Activated CD4-positive, alpha-beta memory T cell treated with anti-CD3 and anti-CD28 coated beads, Interleukin-2, amount 10 ng/mL, durations not matched to agents 7 days and 5 days (primary cell): ENCODE results near the gene SPRED3. TPM values are rescaled to one million over a fixed set of nuclear protein-coding genes. Genes with fewer than 3 reads are reported as not detected.
A peak's percentile ranks its signal among the peaks of the same experiment; 100 is the strongest.

Experiments used
- CTCF ChIA-PET: fragments of 350-600 bp; sonication (Branson Sonifier 250); formaldehyde crosslinking; loops from one replicate; lab custom pipeline; 2021; ENCODE audit warnings: antibody characterized with exemption, inconsistent platforms; lab: Charles Lee
- POLR2A ChIA-PET: fragments of 350-600 bp; sonication (Branson Sonifier 250); formaldehyde crosslinking; loops from one replicate; lab custom pipeline; 2021; ENCODE audit warnings: antibody characterized with exemption; lab: Charles Lee
- DNase-seq: peaks from one replicate; pipeline ENCODE4 v3.0.0-alpha.2; 2020
- H3K27ac Mint-ChIP-seq: one replicate; pipeline ENCODE4 v1.8.0; 2021; ENCODE audit warnings: mild to moderate bottlenecking, mixed read lengths
- H3K27me3 Mint-ChIP-seq: one replicate; pipeline ENCODE4 v1.8.0; 2021; ENCODE audit warnings: mixed read lengths
- H3K36me3 Mint-ChIP-seq: one replicate; pipeline ENCODE4 v1.8.0; 2021; ENCODE audit warnings: low read depth, mixed read lengths
- H3K4me1 Mint-ChIP-seq: one replicate; pipeline ENCODE4 v1.8.0; 2021; ENCODE audit warnings: mixed read lengths
- H3K4me3 Mint-ChIP-seq: one replicate; pipeline ENCODE4 v1.8.0; 2021; ENCODE audit warnings: mild to moderate bottlenecking, mixed read lengths
- H3K9me3 Mint-ChIP-seq: one replicate; pipeline ENCODE4 v1.8.0; 2021; ENCODE audit warnings: mixed read lengths
- total RNA-seq, 2 experiments: library from RNA; stranded (reverse); gene quantifications; one replicate each; pipeline ENCODE4 v1.2.3, GENCODE V29; 2021

Gene SPRED3
- total RNA-seq, 2 experiments from 2014 or later, result 2.1 to 3.8 TPM

DNA sequence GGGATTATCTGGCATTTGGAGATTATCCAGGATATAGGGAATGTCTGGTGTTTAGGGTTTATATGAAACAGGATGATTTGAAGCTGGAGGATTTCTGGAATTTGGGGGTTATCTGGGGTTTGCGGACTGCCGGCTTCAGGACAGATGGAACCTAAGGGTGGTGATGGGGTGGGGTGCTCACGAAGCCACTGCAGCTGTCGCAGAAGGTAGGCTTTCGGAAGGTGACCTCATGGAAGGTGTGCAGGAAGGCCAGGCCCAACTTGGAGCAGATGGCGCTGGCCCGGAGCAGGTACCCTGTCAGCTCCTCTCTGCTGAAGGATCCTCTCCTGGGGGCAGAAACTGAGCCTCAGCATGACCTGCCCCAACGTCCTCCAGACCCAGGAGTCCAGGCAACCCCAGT lies 24.0 kb downstream of the SPRED3 start:
- no peak for DNase-seq
- Mint-ChIP-seq H3K4me1 (peaks cover 11% of the 10 kb centered on the region), H3K36me3 (peaks cover 42% of the 10 kb centered on the region), H3K9me3 (no peaks in the 10 kb centered on the region), H3K4me3 (no peak overlapping the region), H3K27ac (no peak overlapping the region), H3K27me3 (no peaks in the 10 kb centered on the region)
- ChIA-PET POLR2A (interaction anchor here (1.6 kb wide), 1 partner anchor 10 kb away, joined by 4 read pairs; the partner anchor contains the start of gene FAM98C), CTCF (interaction anchor here (2.9 kb wide), 1 partner anchor 9 kb away, joined by 16 read pairs; the partner anchor contains the start of gene FAM98C)

DNA sequence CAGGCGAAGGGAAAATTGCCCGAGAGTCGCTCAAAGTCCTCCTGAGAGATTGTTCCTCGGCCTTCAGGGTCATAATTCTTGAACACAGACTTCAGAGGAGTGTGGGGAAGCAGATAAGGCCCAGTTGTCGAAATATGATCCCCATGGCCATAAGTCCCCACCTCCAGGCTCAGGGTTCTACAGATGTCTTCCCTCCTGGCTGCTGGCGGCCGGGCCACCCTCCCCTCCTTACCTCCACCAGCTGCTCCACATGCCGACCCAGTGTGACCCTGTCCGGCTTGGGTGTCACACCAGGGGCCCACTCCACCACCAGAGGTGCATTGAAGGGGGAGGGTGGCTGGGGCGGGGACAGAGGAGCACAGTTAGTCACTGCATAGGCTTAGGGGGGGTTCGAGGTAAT lies 24.5 kb downstream of the SPRED3 start:
- DNase-seq, result no peak
- H3K27me3 Mint-ChIP-seq, result no peaks in the 10 kb centered on the region
- H3K4me3 Mint-ChIP-seq, result no peak overlapping the region
- no peak overlapping the region for H3K27ac Mint-ChIP-seq
- POLR2A ChIA-PET, result interaction anchor here (1.6 kb wide), 1 partner anchor 10 kb away, joined by 4 read pairs; the partner anchor contains the start of gene FAM98C
- H3K9me3 Mint-ChIP-seq, result no peaks in the 10 kb centered on the region
- CTCF ChIA-PET, result interaction anchor here (2.9 kb wide), 1 partner anchor 10 kb away, joined by 16 read pairs; the partner anchor contains the start of gene FAM98C
- peaks cover 16% of the 10 kb centered on the region for H3K4me1 Mint-ChIP-seq
- H3K36me3 Mint-ChIP-seq, result peaks cover 39% of the 10 kb centered on the region

DNA sequence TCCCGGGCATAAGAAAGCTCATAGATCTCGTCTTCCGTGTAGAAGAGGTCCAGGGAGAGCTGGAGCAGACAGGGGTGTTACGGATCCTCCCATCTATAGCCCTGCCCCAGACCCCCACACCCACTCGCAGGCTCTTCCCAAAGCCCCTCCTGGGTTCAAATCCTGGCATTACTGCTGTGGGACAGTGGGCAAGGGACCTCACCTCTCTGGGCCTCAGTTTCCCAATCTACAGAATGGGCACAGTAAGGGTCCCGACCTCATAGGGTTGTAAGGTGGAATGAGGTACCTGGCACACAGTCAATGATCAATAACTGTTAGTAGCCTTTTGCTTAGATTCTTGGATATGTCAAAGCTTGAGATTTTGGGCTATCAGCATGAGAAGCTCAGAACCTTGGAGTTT lies 24.9 kb downstream of the SPRED3 start:
- ChIA-PET POLR2A (interaction anchor here (0.9 kb wide), 1 partner anchor 17 kb away, joined by 4 read pairs; no protein-coding TSS in a partner anchor), CTCF (interaction anchor here (2.9 kb wide), 1 partner anchor 10 kb away, joined by 16 read pairs; the partner anchor contains the start of gene FAM98C)
- Mint-ChIP-seq H3K4me1 (peaks cover 20% of the 10 kb centered on the region), H3K4me3 (no peak overlapping the region), H3K9me3 (no peaks in the 10 kb centered on the region), H3K27me3 (no peaks in the 10 kb centered on the region), H3K36me3 (peaks cover 37% of the 10 kb centered on the region), H3K27ac (no peak overlapping the region)
- no peak for DNase-seq

DNA sequence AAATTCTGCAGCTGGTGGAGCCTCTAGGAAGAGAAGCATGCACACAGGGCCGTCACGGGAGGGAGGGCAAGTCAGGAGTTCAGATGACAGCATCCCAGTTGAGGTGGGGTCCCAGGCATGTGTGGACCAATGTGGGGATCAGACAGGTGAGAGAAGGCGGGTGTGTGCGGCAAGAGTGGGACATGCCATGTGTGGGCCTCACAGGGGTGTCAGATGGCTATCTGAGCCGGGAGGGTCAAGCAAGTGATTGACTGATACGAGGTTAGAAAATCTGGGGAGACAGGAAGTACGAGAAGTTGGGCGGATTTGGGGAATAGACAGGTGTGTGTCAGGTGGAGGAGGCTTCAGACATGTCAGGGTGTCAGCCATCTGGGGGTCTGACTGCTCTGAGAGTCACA lies 28.6 kb downstream of the SPRED3 start:
- Mint-ChIP-seq H3K4me3 (peak overlapping the region; percentile 72), H3K27ac (peak overlapping the region; percentile 82), H3K4me1 (peaks cover 30% of the 10 kb centered on the region), H3K27me3 (no peaks in the 10 kb centered on the region), H3K9me3 (no peaks in the 10 kb centered on the region), H3K36me3 (peaks cover 21% of the 10 kb centered on the region)
- ChIA-PET CTCF (interaction anchor here (0.9 kb wide), 1 partner anchor 14 kb away, joined by 5 read pairs; the partner anchor contains the start of gene FAM98C), POLR2A (interaction anchor here (1.5 to 1.6 kb wide), 2 partner anchors 9 to 14 kb away, joined by 5 to 9 read pairs; partner anchors contain the start of genes FAM98C and RASGRP4)
- no peak for DNase-seq

DNA sequence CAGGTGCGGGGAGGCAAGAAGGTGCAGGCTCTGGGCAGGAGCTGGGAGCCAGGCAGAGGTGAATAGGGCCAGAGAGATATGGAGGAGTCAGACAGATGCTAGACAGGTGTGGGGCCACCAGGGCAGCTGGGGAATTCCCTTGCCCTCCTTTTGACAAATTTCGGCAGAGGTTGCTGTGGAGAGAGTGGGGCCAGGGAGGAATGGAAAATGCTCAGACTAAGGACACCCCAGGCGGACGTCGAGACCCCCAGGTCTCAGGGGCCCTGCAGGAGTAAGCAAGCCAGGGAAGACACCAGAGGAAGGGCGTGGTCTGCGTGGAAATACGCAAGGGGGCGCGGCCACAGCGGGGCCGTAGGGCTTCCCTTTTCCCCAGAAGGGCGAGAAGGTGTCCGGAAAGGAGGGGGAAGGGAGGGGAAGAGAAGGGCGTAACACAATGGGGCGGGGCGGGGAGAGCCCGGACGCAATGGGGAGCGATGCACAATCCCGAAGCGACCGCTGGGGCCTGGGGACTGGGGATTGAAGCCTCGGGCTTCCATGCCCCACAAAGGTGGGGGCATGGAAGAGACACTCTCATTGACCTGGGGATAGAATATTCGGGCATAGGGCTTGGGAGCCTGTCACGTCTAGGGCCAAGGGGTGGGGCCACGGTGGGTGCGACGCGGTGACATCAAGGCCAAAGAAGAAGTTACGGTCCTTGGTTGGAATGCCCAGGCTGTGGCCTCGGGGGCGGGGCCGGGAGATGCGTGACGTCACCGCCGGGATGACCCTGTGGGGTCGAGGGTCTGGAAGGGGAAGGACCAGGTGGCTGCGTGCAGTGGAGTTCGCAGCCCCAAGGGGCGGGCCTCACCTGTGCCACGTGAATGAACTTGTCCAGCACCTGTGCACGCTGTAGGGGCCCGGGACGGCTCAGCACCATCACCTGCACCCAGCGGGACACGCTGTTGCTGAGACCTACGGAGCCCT lies 29.3 kb downstream of the SPRED3 start:
- peak overlapping the region; percentile 82 for H3K27ac Mint-ChIP-seq
- ChIA-PET POLR2A (interaction anchor here (1.3 to 1.6 kb wide), 3 partner anchors 8 to 15 kb away, joined by 4 to 9 read pairs (median 5); partner anchors contain the start of genes FAM98C and RASGRP4), CTCF (interaction anchor here (0.9 to 2.8 kb wide), 2 partner anchors 15 kb away, joined by 5 to 11 read pairs; partner anchors contain the start of gene FAM98C)
- H3K9me3 Mint-ChIP-seq, result no peaks in the 10 kb centered on the region
- peaks cover 30% of the 10 kb centered on the region for H3K4me1 Mint-ChIP-seq
- H3K27me3 Mint-ChIP-seq, result no peaks in the 10 kb centered on the region
- DNase-seq, result peak; percentile 82
- H3K4me3 Mint-ChIP-seq, result peak overlapping the region; percentile 72
- H3K36me3 Mint-ChIP-seq, result peaks cover 16% of the 10 kb centered on the region

DNA sequence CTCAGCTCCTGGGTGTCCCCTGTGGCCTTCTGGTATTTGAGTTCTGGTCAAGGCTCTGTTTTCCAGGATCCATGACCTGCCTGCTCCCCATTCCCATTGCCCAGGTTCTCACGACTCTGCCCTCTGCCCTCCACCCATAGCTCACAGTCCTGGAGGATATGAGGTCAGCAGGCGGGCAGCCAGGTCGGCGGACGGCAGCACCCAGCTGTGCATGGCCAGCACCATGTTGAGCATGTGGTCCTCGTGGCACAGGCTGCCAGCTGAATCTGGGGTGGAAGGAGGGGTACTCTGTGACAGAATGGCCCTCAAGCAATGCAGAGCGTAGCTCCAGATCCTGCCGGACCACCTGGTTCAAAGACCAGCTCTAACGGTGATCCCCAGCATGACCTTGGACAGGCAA lies 32.4 kb downstream of the SPRED3 start:
- H3K9me3 Mint-ChIP-seq, result no peaks in the 10 kb centered on the region
- CTCF ChIA-PET, result interaction anchor here (2.8 kb wide), 1 partner anchor 18 kb away, joined by 11 read pairs; the partner anchor contains the start of gene FAM98C

DNA sequence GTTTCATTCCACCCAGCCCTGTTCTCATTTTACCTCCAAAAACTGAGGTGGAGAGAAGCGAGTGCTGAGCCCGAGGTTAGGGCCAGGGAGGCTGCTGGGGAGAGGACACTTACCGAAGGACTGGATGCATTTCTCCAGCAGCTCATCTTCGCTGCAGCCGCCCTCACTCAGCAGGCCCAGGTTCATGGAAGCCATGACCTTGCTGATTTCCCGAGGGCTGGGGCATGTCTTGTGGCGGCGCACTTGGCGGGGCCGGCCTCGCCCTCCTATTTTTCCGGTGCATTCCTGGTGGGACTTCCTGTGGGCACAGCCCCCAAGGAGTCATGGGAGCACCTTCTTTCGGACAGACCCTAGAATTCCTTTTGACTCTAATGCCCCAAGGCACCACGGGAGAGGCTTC lies 33.4 kb downstream of the SPRED3 start:
- ChIA-PET POLR2A (interaction anchor here (2.7 kb wide), 1 partner anchor 19 kb away, joined by 12 read pairs; the partner anchor contains the start of gene FAM98C), CTCF (no interaction called here)
- Mint-ChIP-seq H3K27me3 (no peaks in the 10 kb centered on the region), H3K4me1 (peaks cover 38% of the 10 kb centered on the region), H3K9me3 (no peaks in the 10 kb centered on the region), H3K36me3 (peaks cover 9% of the 10 kb centered on the region), H3K4me3 (no peak overlapping the region), H3K27ac (no peak overlapping the region)
- DNase-seq, result no peak

More for the DNA sequence above, 32.4 kb downstream of the SPRED3 start:
- no peak for DNase-seq
- Mint-ChIP-seq H3K4me3 (no peak overlapping the region), H3K27ac (no peak overlapping the region), H3K4me1 (peaks cover 36% of the 10 kb centered on the region), H3K36me3 (peaks cover 13% of the 10 kb centered on the region), H3K27me3 (no peaks in the 10 kb centered on the region)
- POLR2A ChIA-PET, result interaction anchor here (2.7 kb wide), 1 partner anchor 18 kb away, joined by 12 read pairs; the partner anchor contains the start of gene FAM98C

DNA sequence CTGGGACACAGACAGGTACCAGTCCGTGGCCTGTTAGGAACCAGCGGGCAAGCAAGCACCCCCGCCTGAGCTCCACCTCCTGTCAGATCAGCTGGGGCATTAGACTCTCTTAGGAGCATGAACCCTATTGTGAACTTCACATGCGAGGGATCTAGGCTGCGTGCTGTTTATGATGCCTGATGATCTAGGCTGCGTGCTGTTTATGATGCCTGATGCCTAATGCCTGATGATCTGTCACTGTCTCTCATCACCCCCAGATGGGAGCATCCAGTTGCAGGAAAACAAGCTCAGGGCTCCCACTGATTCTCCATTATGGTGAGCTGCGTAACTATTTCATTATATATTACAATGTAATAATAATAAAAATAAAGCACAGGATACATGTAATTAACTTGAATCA lies 33.9 kb downstream of the SPRED3 start:
- no peak overlapping the region for H3K27ac Mint-ChIP-seq
- ChIA-PET POLR2A (interaction anchor here (2.7 kb wide), 1 partner anchor 19 kb away, joined by 12 read pairs; the partner anchor contains the start of gene FAM98C), CTCF (no interaction called here)
- H3K36me3 Mint-ChIP-seq, result peaks cover 3% of the 10 kb centered on the region
- DNase-seq, result no peak
- no peak overlapping the region for H3K4me3 Mint-ChIP-seq
- peaks cover 38% of the 10 kb centered on the region for H3K4me1 Mint-ChIP-seq
- no peaks in the 10 kb centered on the region for H3K27me3 Mint-ChIP-seq
- H3K9me3 Mint-ChIP-seq, result no peaks in the 10 kb centered on the region

DNA sequence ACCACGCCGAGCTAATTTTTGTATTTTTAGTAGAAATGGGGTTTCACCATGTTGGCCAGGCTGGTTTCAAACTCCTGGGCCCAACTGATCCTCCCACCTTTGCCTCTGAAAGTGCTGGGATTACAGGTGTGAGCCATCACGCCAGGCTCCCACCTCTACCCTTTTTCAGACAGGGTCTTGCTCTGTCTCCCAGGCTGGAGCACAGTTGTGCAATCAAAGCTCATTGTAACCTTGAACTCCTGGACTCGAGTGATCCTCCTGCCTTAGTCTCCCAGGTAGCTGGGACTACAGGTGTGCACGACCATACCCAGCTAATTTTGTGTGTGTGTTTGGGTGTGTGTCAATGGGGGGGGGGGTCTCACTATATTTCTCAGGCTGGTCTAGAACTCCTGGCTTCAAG lies 35.8 kb downstream of the SPRED3 start:
- no peaks in the 10 kb centered on the region for H3K27me3 Mint-ChIP-seq
- no peak overlapping the region for H3K4me3 Mint-ChIP-seq
- no peaks in the 10 kb centered on the region for H3K9me3 Mint-ChIP-seq
- DNase-seq, result no peak
- CTCF ChIA-PET, result interaction anchor here (4.8 kb wide), 1 partner anchor 506 kb away, joined by 18 read pairs; the partner anchor contains the start of genes MRPS12 and SARS2
- no peak overlapping the region for H3K27ac Mint-ChIP-seq
- H3K4me1 Mint-ChIP-seq, result peaks cover 35% of the 10 kb centered on the region
- H3K36me3 Mint-ChIP-seq, result peaks cover 3% of the 10 kb centered on the region
- POLR2A ChIA-PET, result interaction anchor here (0.7 to 6.8 kb wide), 2 partner anchors 20 to 52 kb away, joined by 4 to 35 read pairs; partner anchors contain the start of gene FAM98C

DNA sequence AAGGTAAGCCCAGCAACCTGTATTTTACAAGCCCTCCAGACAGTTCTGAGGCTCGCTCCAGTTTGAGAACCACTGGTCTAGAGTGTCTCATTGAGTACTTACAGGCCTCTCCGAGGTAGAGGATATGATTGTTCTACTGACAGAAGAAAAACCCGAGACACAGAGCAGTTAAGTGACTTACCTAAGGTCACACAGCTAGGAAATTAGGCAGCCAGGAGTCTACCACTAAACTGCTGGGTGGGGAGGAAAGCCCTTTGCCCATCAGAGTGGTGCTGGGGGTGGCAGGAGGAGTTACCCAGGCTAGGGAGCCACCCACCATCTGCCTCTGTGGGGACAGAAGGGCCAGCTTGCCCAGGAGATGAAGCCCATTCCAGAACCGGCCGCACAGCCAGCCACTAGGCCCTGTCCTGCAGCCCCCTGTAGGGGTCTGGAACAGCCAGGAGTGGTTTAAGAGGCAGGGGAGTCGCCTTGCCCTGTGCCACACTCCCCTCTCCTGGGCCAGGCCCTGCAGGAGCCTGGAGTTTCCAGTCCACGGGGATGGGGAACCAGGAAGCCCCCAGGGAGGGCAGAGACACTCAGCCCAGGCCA lies 36.8 kb downstream of the SPRED3 start:
- Mint-ChIP-seq H3K27me3 (no peaks in the 10 kb centered on the region), H3K27ac (peak overlapping the region; percentile 67), H3K36me3 (no peaks in the 10 kb centered on the region), H3K9me3 (no peaks in the 10 kb centered on the region), H3K4me3 (peak overlapping the region; percentile 78), H3K4me1 (peaks cover 39% of the 10 kb centered on the region)
- no peak for DNase-seq
- CTCF ChIA-PET, result interaction anchor here (2.4 to 4.8 kb wide), 2 partner anchors 22 to 505 kb away, joined by 15 to 18 read pairs; partner anchors contain the start of genes FAM98C, MRPS12 and SARS2
- POLR2A ChIA-PET, result interaction anchor here (0.9 to 6.8 kb wide), 4 partner anchors 9 to 193 kb away, joined by 4 to 35 read pairs (median 4); partner anchors contain the start of genes FAM98C and MAP4K1

DNA sequence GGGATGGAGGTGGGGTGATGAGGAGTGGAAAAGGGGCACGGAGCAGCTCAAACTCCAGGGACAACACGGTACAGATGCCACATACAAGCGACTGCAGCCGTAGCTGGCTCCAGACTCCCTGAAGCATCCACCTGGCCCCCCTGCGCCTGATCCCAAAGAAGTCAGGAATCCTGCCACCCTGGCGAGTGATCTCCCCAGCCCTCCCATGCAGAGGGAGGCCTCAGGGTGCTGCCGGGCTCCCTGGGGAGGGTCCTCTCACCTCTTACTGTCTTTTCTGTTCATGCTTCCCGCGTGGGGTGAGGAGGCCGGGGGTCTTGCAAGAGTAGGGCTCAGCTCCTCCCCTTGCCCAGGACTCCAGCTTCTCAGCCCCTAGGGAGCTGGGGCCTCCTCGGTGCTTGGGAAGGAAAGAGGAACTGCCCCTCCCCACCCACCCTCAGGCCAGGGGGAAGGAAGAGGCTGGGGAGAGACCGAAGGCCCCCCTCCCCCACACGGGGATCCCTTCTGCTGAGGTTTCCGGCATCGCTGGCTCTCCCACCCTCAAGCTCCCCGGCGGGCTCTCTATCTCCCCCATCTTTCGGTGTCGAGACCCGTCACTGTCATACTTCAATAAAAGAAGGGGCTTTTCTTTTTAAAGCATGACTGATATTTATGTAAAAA lies 37.4 kb downstream of the SPRED3 start, which contains the start of gene RASGRP4:
TSS of gene RASGRP4 (minus strand) at position 410 of the 657 bp plus-strand sequence. CDS start at position 282, 128 bp downstream.
- Mint-ChIP-seq H3K4me1 (peaks cover 39% of the 10 kb centered on the region), H3K27me3 (no peaks in the 10 kb centered on the region), H3K27ac (peak within 1 kb of the TSS; percentile 88), H3K36me3 (no peaks in the 10 kb centered on the region), H3K9me3 (no peaks in the 10 kb centered on the region), H3K4me3 (peak within 1 kb of the TSS; percentile 78)
- CTCF ChIA-PET, result interaction anchor here (2.4 to 4.8 kb wide), 2 partner anchors 23 to 505 kb away, joined by 15 to 18 read pairs; partner anchors contain the start of genes FAM98C, MRPS12 and SARS2
- DNase-seq, result peak; percentile 61
- POLR2A ChIA-PET, result interaction anchor here (0.9 to 6.8 kb wide), 5 partner anchors 9 to 192 kb away, joined by 3 to 35 read pairs (median 4); partner anchors contain the start of genes FAM98C, MAP4K1 and PSMD8
